Smooth muscle cell (in vitro differentiated cells): ENCODE measurements around the gene ZNF830. TPM values are rescaled to one million over a fixed set of nuclear protein-coding genes. Genes with fewer than 3 reads are reported as not detected.
A peak's percentile ranks its signal among the peaks of the same experiment; 100 is the strongest.
"Not testable (repeated sequence)": the region's sequence is repeated elsewhere in the genome, so short reads cannot be mapped to it uniquely, and the experiment has no call there.

ENCODE experiments used
- DNase-seq: peaks from one replicate; lab custom pipeline; 2025; ENCODE audit not compliant: unreplicated experiment; lab: John Stamatoyannopoulos, UW
- H2AFZ ChIP-seq: fragments of 200-600 bp; sonication (generic); 2 replicates; pipeline ENCODE4 v1.6.0; 2016; ENCODE audit warnings: antibody characterized with exemption, low read depth, mild to moderate bottlenecking
- H3F3A ChIP-seq: fragments of 200-600 bp; sonication (generic); 2 replicates; pipeline ENCODE4 v1.6.0; 2017; ENCODE audit warnings: antibody characterized with exemption, low read depth
- H3K27ac ChIP-seq: fragments of 200-600 bp; sonication (generic); 2 replicates; pipeline ENCODE4 v1.5.1; 2016; ENCODE audit warnings: low read depth, mild to moderate bottlenecking
- H3K27me3 ChIP-seq: fragments of 200-600 bp; sonication (generic); 2 replicates; pipeline ENCODE4 v1.6.1; 2016; ENCODE audit warnings: low read depth, mild to moderate bottlenecking
- H3K36me3 ChIP-seq: fragments of 200-600 bp; sonication (generic); 2 replicates; pipeline ENCODE4 v1.5.1; 2016; ENCODE audit warnings: low read depth
- H3K4me1 ChIP-seq: fragments of 200-600 bp; sonication (generic); 2 replicates; pipeline ENCODE4 v1.5.1; 2016; ENCODE audit warnings: low read depth
- H3K4me2 ChIP-seq: fragments of 200-600 bp; sonication (generic); 2 replicates; pipeline ENCODE4 v1.6.0; 2016; ENCODE audit warnings: mild to moderate bottlenecking
- H3K4me3 ChIP-seq: fragments of 200-600 bp; sonication (generic); 2 replicates; pipeline ENCODE4 v1.5.1; 2016; ENCODE audit warnings: mild to moderate bottlenecking
- H3K79me2 ChIP-seq: fragments of 200-600 bp; sonication (generic); 2 replicates; pipeline ENCODE4 v1.6.0; 2016; ENCODE audit warnings: low read depth, mild to moderate bottlenecking
- H3K9ac ChIP-seq: fragments of 200-600 bp; sonication (generic); 2 replicates; pipeline ENCODE4 v1.6.0; 2016; ENCODE audit warnings: low read depth
- H3K9me3 ChIP-seq: fragments of 200-600 bp; sonication (generic); replicated peaks from 2 replicates; pipeline ENCODE4 v1.5.1; 2016; ENCODE audit warnings: low read depth
- H4K20me1 ChIP-seq: fragments of 200-600 bp; sonication (generic); 2 replicates; pipeline ENCODE4 v1.6.0; 2016; ENCODE audit warnings: low read depth
- CTCF ChIP-seq: fragments of 200-600 bp; sonication (generic); IDR thresholded peaks from 2 replicates; pipeline ENCODE4 v1.5.1; 2017; ENCODE audit warnings: borderline replicate concordance, mild to moderate bottlenecking, antibody characterized with exemption; ENCODE audit not compliant: insufficient read depth, poor library complexity, severe bottlenecking
- WGBS: methylation state at CpG from one replicate; pipeline ENCODE4 v1.1.7; 2016; ENCODE audit warnings: low lambda C conversion rate; 5-methylcytosine and 5-hydroxymethylcytosine counted together
- polyA plus RNA-seq: library from polyadenylated mRNA; unstranded; fragments of >200 nt; fragmentation: Nextera tagmentation; extraction: Ambion mirVana; gene quantifications from 2 replicates; pipeline ENCODE4 v1.2.1, GENCODE V29; 2016
- total RNA-seq: library from RNA; depleted of rRNA; stranded (reverse); fragments of >200 nt; gene quantifications from 2 replicates; pipeline ENCODE4 v1.2.3, GENCODE V29; 2014

The ZNF830 gene
- total and polyA plus RNA-seq, 2 experiments from 2014 or later = 10.2 to 10.4 TPM

- Histone ChIP-seq H3K4me3 (no peak overlapping the region), H3K9ac (no peak overlapping the region), H3K27ac (no peak overlapping the region), H3K27me3 (no peaks in the 10 kb centered on the region), H3K36me3 (no peaks in the 10 kb centered on the region), H3K79me2 (no peaks in the 10 kb centered on the region), H3K4me1 (no peaks in the 10 kb centered on the region), H2AFZ (no peak overlapping the region), H3F3A (no peaks in the 10 kb centered on the region), H3K4me2 (no peak overlapping the region), H4K20me1 (no peaks in the 10 kb centered on the region), H3K9me3 (no peaks in the 10 kb centered on the region)
- 64% methylated on average over 5 of the region's 5 CpGs for WGBS
- DNase-seq = no peak
- peak; percentile 58 for TF ChIP-seq CTCF
Measured at GRCh38 chr17:34998205-34998604, 36.9 kb downstream of the ZNF830 start.

DNA sequence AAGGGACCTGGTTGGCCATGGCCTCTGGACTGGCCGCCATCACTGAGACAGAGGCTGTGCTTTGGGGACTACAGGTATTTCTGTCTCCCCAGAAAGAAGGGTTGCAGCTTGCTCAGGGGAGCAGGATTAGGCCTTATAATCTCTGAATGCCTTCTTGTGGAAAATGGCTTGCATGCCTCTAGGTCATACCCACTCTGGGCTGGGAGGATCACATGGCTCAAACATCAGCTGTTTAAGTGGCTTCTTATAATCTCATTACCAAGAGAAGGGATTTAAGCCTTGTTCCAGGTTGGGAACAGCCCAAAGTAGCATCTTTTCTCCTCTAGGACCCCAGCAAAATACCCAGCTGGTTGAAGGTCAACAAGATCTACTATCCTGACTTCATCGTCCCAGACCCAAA, 38.1 kb downstream of the ZNF830 start:
- H3K9me3 ChIP-seq = no peaks in the 10 kb centered on the region
- 97% methylated on average over 2 of the region's 2 CpGs for WGBS
- H3K27ac ChIP-seq = no peak overlapping the region
- H3K27me3 ChIP-seq = no peaks in the 10 kb centered on the region
- no peaks in the 10 kb centered on the region for H3K36me3 ChIP-seq
- no peaks in the 10 kb centered on the region for H3F3A ChIP-seq
- no peak for TF ChIP-seq CTCF
- no peaks in the 10 kb centered on the region for H3K79me2 ChIP-seq
- no peak overlapping the region for H3K9ac ChIP-seq
- no peak overlapping the region for H3K4me3 ChIP-seq
- no peak for DNase-seq
- no peak overlapping the region for H3K4me2 ChIP-seq
- no peaks in the 10 kb centered on the region for H4K20me1 ChIP-seq
- no peaks in the 10 kb centered on the region for H3K4me1 ChIP-seq
- no peak overlapping the region for H2AFZ ChIP-seq

DNA sequence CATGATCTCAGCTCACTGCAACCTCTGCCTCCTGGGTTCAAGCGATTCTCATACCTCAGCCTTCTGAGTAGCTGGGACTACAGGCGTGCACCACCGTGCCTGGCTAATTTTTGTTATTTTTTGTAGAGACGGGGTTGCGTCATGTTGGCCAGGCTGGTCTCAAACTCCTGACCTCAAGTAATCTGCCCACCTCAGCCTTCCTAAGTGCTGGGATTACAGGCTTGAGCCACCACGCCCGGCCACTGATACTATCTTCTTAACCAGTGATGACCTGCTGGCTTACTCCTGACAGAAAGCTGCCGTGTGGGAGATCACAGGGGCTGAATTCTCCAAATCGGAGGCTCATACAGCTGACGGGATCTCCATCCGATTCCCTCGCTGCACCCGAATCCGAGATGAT, 39.6 kb downstream of the ZNF830 start:
- H3K9me3 ChIP-seq, H3K79me2 ChIP-seq, H3K27ac ChIP-seq, H2AFZ ChIP-seq, H3K9ac ChIP-seq, H3F3A ChIP-seq, DNase-seq, H3K4me2 ChIP-seq, H3K27me3 ChIP-seq, H3K36me3 ChIP-seq, H3K4me3 ChIP-seq, H4K20me1 ChIP-seq, H3K4me1 ChIP-seq: not testable (repeated sequence)
- 95% methylated on average over 14 of the region's 14 CpGs for WGBS

DNA sequence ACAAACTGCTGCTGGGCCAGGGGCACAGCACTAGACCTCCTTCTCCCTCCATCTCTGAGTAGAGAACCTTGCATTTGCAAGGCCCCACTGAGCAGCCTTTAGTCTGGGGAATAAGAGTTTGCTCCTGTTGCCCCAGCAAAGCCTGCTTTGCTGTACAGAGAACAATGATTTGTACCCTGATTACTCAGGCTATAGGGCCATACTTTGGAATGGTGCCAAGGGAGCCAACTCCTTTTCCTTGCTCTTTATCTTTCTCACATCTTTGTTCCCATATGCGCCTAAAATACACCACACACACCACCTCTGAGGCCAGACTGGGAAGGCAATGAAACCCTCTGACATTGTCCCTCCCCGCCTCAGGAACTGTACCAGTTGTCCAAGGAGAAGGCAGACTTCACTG, 40.2 kb downstream of the ZNF830 start:
- H3K9ac ChIP-seq = no peak overlapping the region
- no peaks in the 10 kb centered on the region for H3K79me2 ChIP-seq
- no peaks in the 10 kb centered on the region for H4K20me1 ChIP-seq
- H3K4me3 ChIP-seq = no peak overlapping the region
- H3K4me2 ChIP-seq = no peak overlapping the region
- no peaks in the 10 kb centered on the region for H3K9me3 ChIP-seq
- no peak for TF ChIP-seq CTCF
- H2AFZ ChIP-seq = no peak overlapping the region
- H3K27me3 ChIP-seq = no peaks in the 10 kb centered on the region
- 93% methylated on average over 2 of the region's 2 CpGs for WGBS
- no peak overlapping the region for H3K27ac ChIP-seq
- H3K4me1 ChIP-seq = no peaks in the 10 kb centered on the region
- no peak for DNase-seq
- no peaks in the 10 kb centered on the region for H3F3A ChIP-seq
- H3K36me3 ChIP-seq = no peaks in the 10 kb centered on the region
